ENCODE data around the gene PKHD1. TPM values are rescaled to one million over a fixed set of nuclear protein-coding genes. Genes with fewer than 3 reads are reported as not detected.

PKHD1 gene, protein sequence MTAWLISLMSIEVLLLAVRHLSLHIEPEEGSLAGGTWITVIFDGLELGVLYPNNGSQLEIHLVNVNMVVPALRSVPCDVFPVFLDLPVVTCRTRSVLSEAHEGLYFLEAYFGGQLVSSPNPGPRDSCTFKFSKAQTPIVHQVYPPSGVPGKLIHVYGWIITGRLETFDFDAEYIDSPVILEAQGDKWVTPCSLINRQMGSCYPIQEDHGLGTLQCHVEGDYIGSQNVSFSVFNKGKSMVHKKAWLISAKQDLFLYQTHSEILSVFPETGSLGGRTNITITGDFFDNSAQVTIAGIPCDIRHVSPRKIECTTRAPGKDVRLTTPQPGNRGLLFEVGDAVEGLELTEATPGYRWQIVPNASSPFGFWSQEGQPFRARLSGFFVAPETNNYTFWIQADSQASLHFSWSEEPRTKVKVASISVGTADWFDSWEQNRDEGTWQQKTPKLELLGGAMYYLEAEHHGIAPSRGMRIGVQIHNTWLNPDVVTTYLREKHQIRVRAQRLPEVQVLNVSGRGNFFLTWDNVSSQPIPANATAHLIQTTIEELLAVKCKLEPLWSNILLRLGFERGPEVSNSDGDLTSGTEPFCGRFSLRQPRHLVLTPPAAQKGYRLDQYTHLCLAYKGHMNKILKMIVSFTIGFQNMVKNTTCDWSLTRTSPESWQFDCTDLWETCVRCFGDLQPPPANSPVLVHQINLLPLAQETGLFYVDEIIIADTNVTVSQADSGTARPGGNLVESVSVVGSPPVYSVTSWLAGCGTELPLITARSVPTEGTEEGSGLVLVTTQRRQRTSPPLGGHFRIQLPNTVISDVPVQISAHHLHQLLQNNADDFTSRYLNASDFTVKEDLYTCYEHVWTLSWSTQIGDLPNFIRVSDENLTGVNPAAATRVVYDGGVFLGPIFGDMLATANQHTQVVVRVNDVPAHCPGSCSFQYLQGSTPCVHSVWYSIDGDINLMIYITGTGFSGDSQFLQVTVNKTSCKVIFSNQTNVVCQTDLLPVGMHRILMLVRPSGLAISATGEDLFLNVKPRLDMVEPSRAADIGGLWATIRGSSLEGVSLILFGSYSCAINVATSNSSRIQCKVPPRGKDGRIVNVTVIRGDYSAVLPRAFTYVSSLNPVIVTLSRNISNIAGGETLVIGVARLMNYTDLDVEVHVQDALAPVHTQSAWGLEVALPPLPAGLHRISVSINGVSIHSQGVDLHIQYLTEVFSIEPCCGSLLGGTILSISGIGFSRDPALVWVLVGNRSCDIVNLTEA (N-terminal part only)
- total RNA-seq (not detected in 2 replicates), polyA plus RNA-seq (not detected in 2 replicates), polyA minus RNA-seq (not detected in 2 replicates)
- total RNA-seq (2013), result 0.42 TPM

DNA sequence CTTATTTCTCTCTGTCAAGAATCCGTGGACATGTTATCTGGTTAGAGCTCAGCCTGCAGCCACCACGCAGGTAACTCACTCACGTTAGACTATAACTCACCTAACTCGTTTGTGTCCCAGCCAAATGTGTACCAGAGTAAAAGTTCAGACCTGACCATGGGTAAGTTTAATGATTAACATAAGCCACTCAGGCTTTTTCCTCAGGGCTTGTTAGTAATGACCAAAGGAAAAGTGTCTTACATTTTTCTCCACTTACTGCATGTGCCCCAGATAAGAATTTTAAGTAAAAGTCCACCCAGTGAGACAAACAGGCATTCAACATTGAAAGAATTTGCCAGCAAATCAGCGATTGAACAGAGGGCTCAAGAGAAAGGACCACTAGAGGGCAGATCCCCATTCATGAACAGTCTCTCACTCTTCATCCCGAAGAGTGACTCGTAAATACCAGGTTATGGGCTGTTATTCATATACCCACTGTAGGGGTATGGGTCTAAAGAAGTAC lies at the start of gene PKHD1:
Gene PKHD1 (minus strand): TSS at position 116 of the 502 bp plus-strand sequence. CDS start 2,680 bp downstream, outside the sequence.
- H3K27me3 Mint-ChIP-seq, result no peaks in the 10 kb centered on the region
- H3K27ac ChIP-seq (ENCODE audit: low read length in 2 of 2), result no peak within 1 kb of the TSS
- no peaks in the 10 kb centered on the region for H3K79me2 ChIP-seq (ENCODE audit: control insufficient read depth, insufficient read depth, low read length)
- no peak within 1 kb of the TSS for H3K4me2 ChIP-seq (replicated peaks; ENCODE audit: low read depth, low read length, poor library complexity, severe bottlenecking)
- ATAC-seq (ENCODE audit: low read depth) (no peak), DNase-seq (no peak)
- POLR2A ChIA-PET, result no interaction called here
- H3K9ac ChIP-seq (ENCODE audit: low read length), result no peak within 1 kb of the TSS
- TF ChIP-seq, protein P1, sequence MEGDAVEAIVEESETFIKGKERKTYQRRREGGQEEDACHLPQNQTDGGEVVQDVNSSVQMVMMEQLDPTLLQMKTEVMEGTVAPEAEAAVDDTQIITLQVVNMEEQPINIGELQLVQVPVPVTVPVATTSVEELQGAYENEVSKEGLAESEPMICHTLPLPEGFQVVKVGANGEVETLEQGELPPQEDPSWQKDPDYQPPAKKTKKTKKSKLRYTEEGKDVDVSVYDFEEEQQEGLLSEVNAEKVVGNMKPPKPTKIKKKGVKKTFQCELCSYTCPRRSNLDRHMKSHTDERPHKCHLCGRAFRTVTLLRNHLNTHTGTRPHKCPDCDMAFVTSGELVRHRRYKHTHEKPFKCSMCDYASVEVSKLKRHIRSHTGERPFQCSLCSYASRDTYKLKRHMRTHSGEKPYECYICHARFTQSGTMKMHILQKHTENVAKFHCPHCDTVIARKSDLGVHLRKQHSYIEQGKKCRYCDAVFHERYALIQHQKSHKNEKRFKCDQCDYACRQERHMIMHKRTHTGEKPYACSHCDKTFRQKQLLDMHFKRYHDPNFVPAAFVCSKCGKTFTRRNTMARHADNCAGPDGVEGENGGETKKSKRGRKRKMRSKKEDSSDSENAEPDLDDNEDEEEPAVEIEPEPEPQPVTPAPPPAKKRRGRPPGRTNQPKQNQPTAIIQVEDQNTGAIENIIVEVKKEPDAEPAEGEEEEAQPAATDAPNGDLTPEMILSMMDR (IDR thresholded peaks at IDR 0.05), result no peak
- TF ChIP-seq EZH2 (IDR thresholded peaks at IDR 0.05; ENCODE audit: borderline replicate concordance, insufficient read depth, low read depth, low read length, poor library complexity, severe bottlenecking), result no peak
- no peak within 1 kb of the TSS for H3K4me3 Mint-ChIP-seq
- 81% methylated on average over 4 of the region's 7 CpGs for WGBS (ENCODE audit: insufficient coverage)
- no peaks in the 10 kb centered on the region for H3K9me3 Mint-ChIP-seq (ENCODE audit: insufficient read depth)
- no peak within 1 kb of the TSS for H3K4me3 ChIP-seq (ENCODE audit: control extremely low read depth in 1 of 5, extremely low read depth in 1 of 5, insufficient read depth in 1 of 5, low read depth in 2 of 5, low read length in 4 of 5)
- no peaks in the 10 kb centered on the region for H3K9me3 ChIP-seq (ENCODE audit: control extremely low read depth in 1 of 3, control insufficient read depth in 2 of 3, insufficient read depth in 1 of 3, low read length in 2 of 3)
- H4K20me1 ChIP-seq (ENCODE audit: control insufficient read depth, insufficient read depth, low read length, poor library complexity, severe bottlenecking), result no peaks in the 10 kb centered on the region
- CTCF ChIA-PET, result no interaction called here
- no peaks in the 10 kb centered on the region for H3K36me3 ChIP-seq (replicated peaks in 1 of 2; ENCODE audit: control extremely low read depth in 1 of 2, control insufficient read depth in 1 of 2, extremely low read depth in 1 of 2, insufficient read depth in 2 of 2, low read length in 1 of 2)
- no peaks in the 10 kb centered on the region for H3K4me1 Mint-ChIP-seq
- no peak within 1 kb of the TSS for H3K27ac Mint-ChIP-seq
- intact Hi-C loops (cut with micrococcal nuclease), result loop anchor here (10.0 kb wide), 1 partner anchor 307 kb away; no protein-coding TSS in a partner anchor
- H3K4me1 ChIP-seq (ENCODE audit: control insufficient read depth in 2 of 2, insufficient read depth in 2 of 2, low read length in 2 of 2), result no peaks in the 10 kb centered on the region
- H2AFZ ChIP-seq (ENCODE audit: insufficient read depth, low read depth, low read length, poor library complexity, severe bottlenecking), result no peak within 1 kb of the TSS
- no peaks in the 10 kb centered on the region for H3K27me3 ChIP-seq (replicated peaks in 1 of 4; ENCODE audit: control extremely low read depth in 1 of 4, control insufficient read depth in 3 of 4, insufficient read depth in 4 of 4, low read length in 3 of 4)

Measured in B cell (primary cell).